ENCODE results near the gene ERN1. TPM values are rescaled to one million over a fixed set of nuclear protein-coding genes. Genes with fewer than 3 reads are reported as not detected.

Gene ERN1
- total and polyA plus RNA-seq, 2 of the 13 experiments (the other 11 are each of a cell fraction or from before 2014, with no cell fraction given): 6.0 to 12.7 TPM

- TF ChIP-seq HNF1A (IDR thresholded peaks at IDR 0.05; ENCODE audit: low read depth) (no peak), HNF1A (CRISPR knock-in tag; IDR thresholded peaks at IDR 0.05; ENCODE audit: borderline replicate concordance) (0 out of 2 replicates have a peak, but pooled peaks have one; percentile 9), TRIM24 (CRISPR knock-in tag; IDR thresholded peaks at IDR 0.05) (no peak), ZNF260 (CRISPR knock-in tag; IDR thresholded peaks at IDR 0.05; ENCODE audit: borderline replicate concordance, low read depth) (no peak), SALL2 (CRISPR knock-in tag; IDR thresholded peaks at IDR 0.05) (no peak), ZXDC (CRISPR knock-in tag; IDR thresholded peaks at IDR 0.05) (no peak), ZNF10 (CRISPR knock-in tag; IDR thresholded peaks at IDR 0.05; ENCODE audit: borderline replicate concordance, low read depth) (0 out of 2 replicates have a peak, but pooled peaks have one; percentile 43), ZNF576 (CRISPR knock-in tag; IDR thresholded peaks at IDR 0.05) (no peak), MAFG (CRISPR knock-in tag; IDR thresholded peaks at IDR 0.05) (no peak), PHF20 (CRISPR knock-in tag; IDR thresholded peaks at IDR 0.05) (no peak), ZNF567 (CRISPR knock-in tag; IDR thresholded peaks at IDR 0.05; ENCODE audit: borderline replicate concordance) (0 out of 2 replicates have a peak, but pooled peaks have one; percentile 13), RERE (CRISPR knock-in tag; IDR thresholded peaks at IDR 0.05; ENCODE audit: low read depth) (no peak), ZBTB43 (CRISPR knock-in tag; conservative IDR thresholded peaks at IDR 0.05) (no peak)
Measured at GRCh38 chr17:64146418-64147109, 16.6 kb upstream of the ERN1 start (continued).

Data from HepG2 (cell line).